Loucy (cell line): ENCODE data around the gene EPHB3.

Source experiments
- EZH2phosphoT487 ChIP-seq: fragments of 200-600 bp; IDR thresholded peaks from 2 replicates; pipeline ENCODE4 v1.6.1; 2018; ENCODE audit warnings: antibody characterized with exemption, mild to moderate bottlenecking, moderate library complexity, borderline replicate concordance
- TF ChIP-seq, protein P1 (sequence below): fragments of 200-600 bp; sonication (generic); conservative IDR thresholded peaks from 2 replicates; pipeline ENCODE4 v1.5.1; 2014; ENCODE audit warnings: mild to moderate bottlenecking, antibody characterized with exemption, low read length

DNA sequence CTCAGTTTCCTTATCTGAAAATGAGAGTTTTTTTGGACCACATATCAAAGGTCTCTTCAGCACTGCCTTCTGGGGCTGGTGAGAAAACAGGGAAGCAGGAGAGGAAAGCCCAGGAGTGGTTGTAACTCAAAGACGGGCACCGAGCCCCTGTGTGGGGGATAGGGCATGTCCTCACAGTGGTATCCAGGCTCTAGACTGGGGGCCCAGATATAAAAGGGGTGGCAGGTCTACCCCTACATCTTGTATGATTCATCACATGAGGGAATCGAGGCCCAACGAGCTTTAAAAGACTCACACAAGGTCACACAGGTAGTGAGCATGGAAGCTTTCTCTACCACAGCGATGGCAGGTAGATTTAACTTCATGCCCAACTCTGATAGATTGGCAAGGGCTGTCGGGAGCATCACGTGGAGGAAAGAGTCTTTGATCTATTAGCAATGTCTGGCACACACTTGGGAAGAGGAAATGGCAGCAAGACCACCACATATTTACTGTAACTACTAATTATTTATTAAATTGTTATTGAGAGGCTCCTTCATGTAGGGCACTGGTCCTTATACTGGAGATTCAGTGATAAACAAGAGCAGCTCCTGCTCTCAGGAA is 4.1 kb upstream of the EPHB3 start:
- TF ChIP-seq, protein P1, sequence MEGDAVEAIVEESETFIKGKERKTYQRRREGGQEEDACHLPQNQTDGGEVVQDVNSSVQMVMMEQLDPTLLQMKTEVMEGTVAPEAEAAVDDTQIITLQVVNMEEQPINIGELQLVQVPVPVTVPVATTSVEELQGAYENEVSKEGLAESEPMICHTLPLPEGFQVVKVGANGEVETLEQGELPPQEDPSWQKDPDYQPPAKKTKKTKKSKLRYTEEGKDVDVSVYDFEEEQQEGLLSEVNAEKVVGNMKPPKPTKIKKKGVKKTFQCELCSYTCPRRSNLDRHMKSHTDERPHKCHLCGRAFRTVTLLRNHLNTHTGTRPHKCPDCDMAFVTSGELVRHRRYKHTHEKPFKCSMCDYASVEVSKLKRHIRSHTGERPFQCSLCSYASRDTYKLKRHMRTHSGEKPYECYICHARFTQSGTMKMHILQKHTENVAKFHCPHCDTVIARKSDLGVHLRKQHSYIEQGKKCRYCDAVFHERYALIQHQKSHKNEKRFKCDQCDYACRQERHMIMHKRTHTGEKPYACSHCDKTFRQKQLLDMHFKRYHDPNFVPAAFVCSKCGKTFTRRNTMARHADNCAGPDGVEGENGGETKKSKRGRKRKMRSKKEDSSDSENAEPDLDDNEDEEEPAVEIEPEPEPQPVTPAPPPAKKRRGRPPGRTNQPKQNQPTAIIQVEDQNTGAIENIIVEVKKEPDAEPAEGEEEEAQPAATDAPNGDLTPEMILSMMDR = no peak
- no peak for TF ChIP-seq EZH2phosphoT487
